HG03342 (cell line): ENCODE data around the gene NEBL.

Experiments
- ATAC-seq: cut with Tn5 transposase; IDR thresholded peaks from one replicate; pipeline ENCODE4 v1.9.1; 2021; ENCODE audit warnings: mild to moderate bottlenecking, moderate library complexity; ENCODE audit not compliant: unreplicated experiment

The NEBL gene

GRCh38 chr10:20795391-20795790 is 101.7 kb downstream of the NEBL start:
- no peak for ATAC-seq

- no peak for ATAC-seq
Observed at GRCh38 chr10:20785174-20785573, 111.9 kb downstream of the NEBL start.

- no peak for ATAC-seq
Observed at GRCh38 chr10:20778008-20778757, 118.9 kb downstream of the NEBL start.

- no peak for ATAC-seq
Observed at GRCh38 chr10:20776384-20777118, 120.6 kb downstream of the NEBL start.

- ATAC-seq: no peak
Observed at GRCh38 chr10:20771051-20771450, 126.1 kb downstream of the NEBL start.

GRCh38 chr10:20769481-20769880 is 127.6 kb downstream of the NEBL start:
- ATAC-seq: no peak

GRCh38 chr10:20768843-20769242 is 128.3 kb downstream of the NEBL start:
- ATAC-seq: no peak

- no peak for ATAC-seq
Observed at GRCh38 chr10:20767028-20767427, 130.1 kb downstream of the NEBL start.

- no peak for ATAC-seq
Observed at GRCh38 chr10:20765066-20765465, 132.0 kb downstream of the NEBL start.

- ATAC-seq: no peak
Observed at GRCh38 chr10:20760460-20760859, 136.7 kb downstream of the NEBL start.

GRCh38 chr10:20748551-20748950 is 148.6 kb downstream of the NEBL start:
- no peak for ATAC-seq

GRCh38 chr10:20747782-20748181 is 149.3 kb downstream of the NEBL start:
- no peak for ATAC-seq

- no peak for ATAC-seq
Observed at GRCh38 chr10:20746856-20747255, 150.3 kb downstream of the NEBL start.

- no peak for ATAC-seq
Observed at GRCh38 chr10:20745556-20746375, 151.3 kb downstream of the NEBL start.

GRCh38 chr10:20744821-20745220 is 152.3 kb downstream of the NEBL start:
- no peak for ATAC-seq

- no peak for ATAC-seq
Observed at GRCh38 chr10:20743942-20744341, 153.2 kb downstream of the NEBL start.

- ATAC-seq: no peak
Observed at GRCh38 chr10:20742737-20743541, 154.2 kb downstream of the NEBL start.

GRCh38 chr10:20740120-20740519 is 157.0 kb downstream of the NEBL start:
- ATAC-seq: no peak

- ATAC-seq: no peak
Observed at GRCh38 chr10:20737107-20737506, 160.0 kb downstream of the NEBL start.
